HL-60 (cell line): ENCODE measurements around the gene CLSTN3.

ENCODE experiments used
- DNase-seq, 2 experiments: peaks; one replicate each; pipeline ENCODE4 v3.0.0-alpha.2; 2010 to 2020; ENCODE audit warnings: low read depth in 1 of 2, low spot score in 1 of 2
- H3K27ac ChIP-seq: fragments of 250-450 bp; sonication (Bioruptor Pico); replicated peaks from 2 replicates; pipeline ENCODE4 v1.5.1; 2020; ENCODE audit warnings: mild to moderate bottlenecking, moderate library complexity
- H3K27me3 ChIP-seq: fragments of 250-450 bp; sonication (Bioruptor Pico); 2 replicates; pipeline ENCODE4 v1.5.1; 2021; ENCODE audit warnings: mild to moderate bottlenecking, moderate library complexity; ENCODE audit not compliant: insufficient read depth, poor library complexity, severe bottlenecking
- H3K4me3 ChIP-seq: replicated peaks from 2 replicates; pipeline ENCODE4 v1.5.1; 2011; ENCODE audit warnings: mild to moderate bottlenecking, control low read depth, low read length; ENCODE audit not compliant: insufficient read depth
- GABPA ChIP-seq: IDR thresholded peaks from 2 replicates; pipeline ENCODE4 v1.6.1; 2012; ENCODE audit warnings: low read depth
- POLR2AphosphoS5 ChIP-seq: IDR thresholded peaks from 2 replicates; pipeline ENCODE4 v1.6.1; 2012; ENCODE audit warnings: low read depth
- SPI1 ChIP-seq: IDR thresholded peaks from 2 replicates; pipeline ENCODE4 v1.6.1; 2012; ENCODE audit warnings: low read depth, mild to moderate bottlenecking, borderline replicate concordance
- TF ChIP-seq, protein P1 (sequence below): IDR thresholded peaks from one replicate; pipeline ENCODE4 v1.5.1; 2011; ENCODE audit warnings: low read length, control low read depth, inconsistent platforms; ENCODE audit not compliant: insufficient read depth
- TF ChIP-seq, protein P2 (sequence below): IDR thresholded peaks from 2 replicates; pipeline ENCODE4 v1.6.1; 2012; ENCODE audit warnings: low read depth; ENCODE audit not compliant: insufficient replicate concordance

CLSTN3 gene

DNA sequence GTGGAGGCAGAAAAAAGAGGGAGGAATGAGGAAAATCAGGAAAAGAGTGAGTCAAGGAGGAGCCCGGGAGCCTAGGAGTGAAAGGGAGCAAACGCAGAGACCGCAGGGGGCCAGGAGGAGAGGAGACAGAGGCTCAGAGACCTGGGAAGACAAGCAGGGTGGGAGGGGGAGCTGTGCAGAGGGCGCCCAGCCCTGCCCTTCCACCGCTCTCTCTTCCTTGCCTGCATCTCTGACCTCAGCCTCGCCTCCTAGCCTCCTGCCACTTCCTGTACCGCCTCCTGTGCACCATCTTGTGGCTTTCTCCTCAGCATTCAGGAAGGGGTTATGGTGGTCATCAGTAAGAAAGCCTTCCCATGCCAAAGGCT lies 1.3 kb downstream of the CLSTN3 start:
- H3K4me3 ChIP-seq, result no peak overlapping the region
- peaks cover 33% of the 10 kb centered on the region for H3K27me3 ChIP-seq
- TF ChIP-seq, protein P1, sequence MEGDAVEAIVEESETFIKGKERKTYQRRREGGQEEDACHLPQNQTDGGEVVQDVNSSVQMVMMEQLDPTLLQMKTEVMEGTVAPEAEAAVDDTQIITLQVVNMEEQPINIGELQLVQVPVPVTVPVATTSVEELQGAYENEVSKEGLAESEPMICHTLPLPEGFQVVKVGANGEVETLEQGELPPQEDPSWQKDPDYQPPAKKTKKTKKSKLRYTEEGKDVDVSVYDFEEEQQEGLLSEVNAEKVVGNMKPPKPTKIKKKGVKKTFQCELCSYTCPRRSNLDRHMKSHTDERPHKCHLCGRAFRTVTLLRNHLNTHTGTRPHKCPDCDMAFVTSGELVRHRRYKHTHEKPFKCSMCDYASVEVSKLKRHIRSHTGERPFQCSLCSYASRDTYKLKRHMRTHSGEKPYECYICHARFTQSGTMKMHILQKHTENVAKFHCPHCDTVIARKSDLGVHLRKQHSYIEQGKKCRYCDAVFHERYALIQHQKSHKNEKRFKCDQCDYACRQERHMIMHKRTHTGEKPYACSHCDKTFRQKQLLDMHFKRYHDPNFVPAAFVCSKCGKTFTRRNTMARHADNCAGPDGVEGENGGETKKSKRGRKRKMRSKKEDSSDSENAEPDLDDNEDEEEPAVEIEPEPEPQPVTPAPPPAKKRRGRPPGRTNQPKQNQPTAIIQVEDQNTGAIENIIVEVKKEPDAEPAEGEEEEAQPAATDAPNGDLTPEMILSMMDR, result no peak
- no peak for TF ChIP-seq SPI1
- no peak for TF ChIP-seq POLR2AphosphoS5
- no peak for TF ChIP-seq GABPA
- DNase-seq, result no peak
- H3K27ac ChIP-seq, result no peak overlapping the region

DNA sequence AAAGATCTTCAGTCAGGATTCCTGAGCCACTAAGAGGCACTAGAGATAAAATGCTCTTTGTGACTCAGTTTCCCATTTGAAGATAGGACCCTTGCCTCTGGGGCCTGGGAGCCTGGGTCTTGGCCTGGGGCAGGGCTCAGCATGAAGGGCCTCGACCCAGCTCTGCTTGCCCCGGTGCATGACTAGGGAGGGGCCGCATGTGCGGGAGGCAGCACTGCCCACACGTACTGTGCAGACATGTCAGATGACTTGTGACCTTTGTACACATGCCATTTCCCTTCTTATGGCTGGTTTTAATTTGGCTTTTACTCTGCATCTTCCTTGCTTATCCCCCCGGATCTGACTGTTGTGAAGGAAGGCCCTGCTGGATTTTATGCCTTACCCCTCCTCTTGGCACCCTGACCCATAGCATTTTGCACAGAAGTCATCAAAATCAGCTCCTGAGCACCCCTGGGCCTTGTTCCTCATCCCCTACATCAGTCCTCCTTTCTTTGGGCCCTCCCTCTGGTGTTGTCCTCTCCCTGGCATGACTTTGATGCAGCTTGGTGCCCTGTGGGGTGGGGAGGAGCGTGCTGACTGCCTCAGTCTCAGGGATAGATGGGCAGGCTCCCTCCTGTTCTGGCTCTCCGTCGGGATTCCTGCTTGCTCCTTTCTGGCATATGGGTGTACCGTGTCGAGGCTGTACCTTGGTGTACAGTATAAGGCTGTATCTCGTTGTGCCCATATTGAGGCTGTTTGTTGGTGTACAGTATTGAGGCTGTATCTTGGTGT lies 4.4 kb downstream of the CLSTN3 start:
- no peak for DNase-seq

DNA sequence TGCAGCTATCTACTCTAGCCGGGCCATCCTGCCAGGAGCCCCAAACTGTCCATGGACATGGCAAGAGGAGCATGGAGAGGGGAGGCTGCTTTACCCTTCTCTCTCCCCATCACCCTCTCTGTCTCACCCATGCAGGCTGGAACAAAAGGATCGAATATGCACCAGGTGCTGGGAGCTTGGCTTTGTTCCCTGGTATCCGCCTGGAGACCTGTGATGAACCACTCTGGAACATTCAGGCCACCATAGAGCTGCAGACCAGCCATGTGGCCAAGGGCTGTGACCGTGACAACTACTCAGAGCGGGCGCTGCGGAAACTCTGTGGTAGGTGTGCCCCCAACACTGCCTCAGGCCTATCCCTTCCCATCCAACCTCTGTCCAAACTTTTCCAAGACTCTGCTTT lies 5.9 kb downstream of the CLSTN3 start:
- Histone ChIP-seq H3K27ac (no peak overlapping the region), H3K27me3 (peaks cover 7% of the 10 kb centered on the region), H3K4me3 (no peak overlapping the region)
- DNase-seq, result no peak
- TF ChIP-seq GABPA (no peak), POLR2AphosphoS5 (no peak), SPI1 (no peak)
- TF ChIP-seq, protein P2, sequence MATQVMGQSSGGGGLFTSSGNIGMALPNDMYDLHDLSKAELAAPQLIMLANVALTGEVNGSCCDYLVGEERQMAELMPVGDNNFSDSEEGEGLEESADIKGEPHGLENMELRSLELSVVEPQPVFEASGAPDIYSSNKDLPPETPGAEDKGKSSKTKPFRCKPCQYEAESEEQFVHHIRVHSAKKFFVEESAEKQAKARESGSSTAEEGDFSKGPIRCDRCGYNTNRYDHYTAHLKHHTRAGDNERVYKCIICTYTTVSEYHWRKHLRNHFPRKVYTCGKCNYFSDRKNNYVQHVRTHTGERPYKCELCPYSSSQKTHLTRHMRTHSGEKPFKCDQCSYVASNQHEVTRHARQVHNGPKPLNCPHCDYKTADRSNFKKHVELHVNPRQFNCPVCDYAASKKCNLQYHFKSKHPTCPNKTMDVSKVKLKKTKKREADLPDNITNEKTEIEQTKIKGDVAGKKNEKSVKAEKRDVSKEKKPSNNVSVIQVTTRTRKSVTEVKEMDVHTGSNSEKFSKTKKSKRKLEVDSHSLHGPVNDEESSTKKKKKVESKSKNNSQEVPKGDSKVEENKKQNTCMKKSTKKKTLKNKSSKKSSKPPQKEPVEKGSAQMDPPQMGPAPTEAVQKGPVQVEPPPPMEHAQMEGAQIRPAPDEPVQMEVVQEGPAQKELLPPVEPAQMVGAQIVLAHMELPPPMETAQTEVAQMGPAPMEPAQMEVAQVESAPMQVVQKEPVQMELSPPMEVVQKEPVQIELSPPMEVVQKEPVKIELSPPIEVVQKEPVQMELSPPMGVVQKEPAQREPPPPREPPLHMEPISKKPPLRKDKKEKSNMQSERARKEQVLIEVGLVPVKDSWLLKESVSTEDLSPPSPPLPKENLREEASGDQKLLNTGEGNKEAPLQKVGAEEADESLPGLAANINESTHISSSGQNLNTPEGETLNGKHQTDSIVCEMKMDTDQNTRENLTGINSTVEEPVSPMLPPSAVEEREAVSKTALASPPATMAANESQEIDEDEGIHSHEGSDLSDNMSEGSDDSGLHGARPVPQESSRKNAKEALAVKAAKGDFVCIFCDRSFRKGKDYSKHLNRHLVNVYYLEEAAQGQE, result no peak
- TF ChIP-seq, protein P1, result no peak

More for the DNA sequence above, 4.4 kb downstream of the CLSTN3 start:
- H3K27ac ChIP-seq, result no peak overlapping the region
- TF ChIP-seq, protein P1, result no peak
- no peak overlapping the region for H3K4me3 ChIP-seq
- peaks cover 21% of the 10 kb centered on the region for H3K27me3 ChIP-seq

DNA sequence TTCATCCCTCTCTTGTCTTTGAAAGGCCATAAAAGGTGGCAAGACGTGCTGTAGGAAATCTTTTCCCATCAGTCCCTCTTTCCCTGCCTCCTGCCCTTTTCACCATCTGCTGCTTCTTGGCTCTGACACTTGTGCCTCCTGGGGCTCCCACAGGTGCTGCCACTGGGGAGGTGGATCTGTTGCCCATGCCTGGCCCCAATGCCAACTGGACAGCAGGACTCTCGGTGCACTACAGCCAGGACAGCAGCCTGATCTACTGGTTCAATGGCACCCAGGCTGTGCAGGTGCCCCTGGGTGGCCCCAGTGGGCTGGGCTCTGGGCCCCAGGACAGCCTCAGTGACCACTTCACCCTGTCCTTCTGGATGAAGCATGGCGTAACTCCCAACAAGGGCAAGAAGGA lies 6.5 kb downstream of the CLSTN3 start:
- TF ChIP-seq POLR2AphosphoS5 (no peak), SPI1 (no peak), GABPA (no peak)
- TF ChIP-seq, protein P2, result no peak
- TF ChIP-seq, protein P1, result no peak
- no peak overlapping the region for H3K4me3 ChIP-seq
- H3K27ac ChIP-seq, result no peak overlapping the region
- peaks cover under 1% of the 10 kb centered on the region for H3K27me3 ChIP-seq
- DNase-seq, result no peak
